Measurements from ENCODE around the gene LYZL1.

LYZL1 gene

GRCh38 chr10:29273478-29273877 lies 15.4 kb upstream of the LYZL1 start (continued):
- no peak for TF ChIP-seq ESRRG (CRISPR knock-in tag; IDR thresholded peaks at IDR 0.05)
- no peak for TF ChIP-seq BACH2 (CRISPR knock-in tag; IDR thresholded peaks at IDR 0.05; ENCODE audit: borderline replicate concordance)
- TF ChIP-seq ARNTL (CRISPR knock-in tag; IDR thresholded peaks at IDR 0.05; ENCODE audit: borderline replicate concordance, low read depth): no peak
- TF ChIP-seq ZNF565 (CRISPR knock-in tag; conservative IDR thresholded peaks at IDR 0.05; ENCODE audit: low read depth): no peak
- TF ChIP-seq SNAI2 (CRISPR knock-in tag; IDR thresholded peaks at IDR 0.05): no peak

GRCh38 chr10:29276251-29276850 lies 12.5 kb upstream of the LYZL1 start:
- TF ChIP-seq POU6F1 (CRISPR knock-in tag; IDR thresholded peaks at IDR 0.05; ENCODE audit: borderline replicate concordance, low read depth): no peak
- TF ChIP-seq CREB5 (CRISPR knock-in tag; IDR thresholded peaks at IDR 0.05; ENCODE audit: low read depth): no peak
- no peak for TF ChIP-seq CSDC2 (CRISPR knock-in tag; IDR thresholded peaks at IDR 0.05)
- TF ChIP-seq ZNF70 (CRISPR knock-in tag; IDR thresholded peaks at IDR 0.05): no peak
- TF ChIP-seq ISL1 (CRISPR knock-in tag; IDR thresholded peaks at IDR 0.05): no peak
- TF ChIP-seq SNAI2 (CRISPR knock-in tag; IDR thresholded peaks at IDR 0.05): no peak
- no peak for TF ChIP-seq ARNTL (CRISPR knock-in tag; IDR thresholded peaks at IDR 0.05; ENCODE audit: borderline replicate concordance, low read depth)
- no peak for TF ChIP-seq RARB (CRISPR knock-in tag; IDR thresholded peaks at IDR 0.05)
- TF ChIP-seq PATZ1 (CRISPR knock-in tag; IDR thresholded peaks at IDR 0.05; ENCODE audit: borderline replicate concordance): no peak
- no peak for TF ChIP-seq GLIS3 (CRISPR knock-in tag; IDR thresholded peaks at IDR 0.05)
- no peak for TF ChIP-seq PPARA (CRISPR knock-in tag; IDR thresholded peaks at IDR 0.05; ENCODE audit: borderline replicate concordance)
- TF ChIP-seq ZFP30 (CRISPR knock-in tag; IDR thresholded peaks at IDR 0.05): no peak
- TF ChIP-seq TOX (CRISPR knock-in tag; IDR thresholded peaks at IDR 0.05; ENCODE audit: borderline replicate concordance): no peak
- no peak for TF ChIP-seq ZFP3 (CRISPR knock-in tag; IDR thresholded peaks at IDR 0.05)
- no peak for TF ChIP-seq OSR1 (CRISPR knock-in tag; IDR thresholded peaks at IDR 0.05)
- no peak for TF ChIP-seq ESRRG (CRISPR knock-in tag; IDR thresholded peaks at IDR 0.05)
- no peak for TF ChIP-seq TSHZ2 (CRISPR knock-in tag; IDR thresholded peaks at IDR 0.05)
- TF ChIP-seq BACH2 (CRISPR knock-in tag; IDR thresholded peaks at IDR 0.05; ENCODE audit: borderline replicate concordance): no peak
- TF ChIP-seq ZNF565 (CRISPR knock-in tag; conservative IDR thresholded peaks at IDR 0.05; ENCODE audit: low read depth): no peak
- no peak for ATAC-seq

DNA sequence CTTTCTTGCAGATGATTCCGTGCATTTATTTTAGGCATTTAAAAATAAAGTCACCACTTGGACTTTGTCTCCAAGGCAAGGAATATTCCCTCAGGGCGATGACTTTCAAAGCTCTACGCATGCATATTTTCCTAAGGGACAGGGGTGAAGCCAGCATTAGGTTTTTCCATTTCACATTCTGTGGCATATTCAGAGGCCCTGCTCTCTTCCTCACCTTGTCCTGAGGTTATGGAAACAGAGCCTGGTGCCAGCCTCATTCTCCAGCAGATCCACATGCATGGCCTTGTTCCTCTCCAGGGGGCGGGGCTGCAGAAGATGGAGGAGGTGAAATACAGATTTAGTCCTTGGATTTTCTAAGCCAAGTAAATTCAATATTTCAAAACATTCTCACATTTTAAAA lies 11.6 kb upstream of the LYZL1 start:
- ATAC-seq: no peak
- TF ChIP-seq ZNF70 (CRISPR knock-in tag; IDR thresholded peaks at IDR 0.05) (no peak), PPARA (CRISPR knock-in tag; IDR thresholded peaks at IDR 0.05; ENCODE audit: borderline replicate concordance) (no peak), ZNF8 (CRISPR knock-in tag; IDR thresholded peaks at IDR 0.05) (no peak), PATZ1 (CRISPR knock-in tag; IDR thresholded peaks at IDR 0.05; ENCODE audit: borderline replicate concordance) (no peak), ISL1 (CRISPR knock-in tag; IDR thresholded peaks at IDR 0.05) (no peak), CREB5 (CRISPR knock-in tag; IDR thresholded peaks at IDR 0.05; ENCODE audit: low read depth) (no peak), ZFP30 (CRISPR knock-in tag; IDR thresholded peaks at IDR 0.05) (no peak), GLIS3 (CRISPR knock-in tag; IDR thresholded peaks at IDR 0.05) (no peak), RARB (CRISPR knock-in tag; IDR thresholded peaks at IDR 0.05) (no peak), CSDC2 (CRISPR knock-in tag; IDR thresholded peaks at IDR 0.05) (no peak), ESRRG (CRISPR knock-in tag; IDR thresholded peaks at IDR 0.05) (no peak), SNAI2 (CRISPR knock-in tag; IDR thresholded peaks at IDR 0.05) (no peak)
- TF ChIP-seq, protein P1, sequence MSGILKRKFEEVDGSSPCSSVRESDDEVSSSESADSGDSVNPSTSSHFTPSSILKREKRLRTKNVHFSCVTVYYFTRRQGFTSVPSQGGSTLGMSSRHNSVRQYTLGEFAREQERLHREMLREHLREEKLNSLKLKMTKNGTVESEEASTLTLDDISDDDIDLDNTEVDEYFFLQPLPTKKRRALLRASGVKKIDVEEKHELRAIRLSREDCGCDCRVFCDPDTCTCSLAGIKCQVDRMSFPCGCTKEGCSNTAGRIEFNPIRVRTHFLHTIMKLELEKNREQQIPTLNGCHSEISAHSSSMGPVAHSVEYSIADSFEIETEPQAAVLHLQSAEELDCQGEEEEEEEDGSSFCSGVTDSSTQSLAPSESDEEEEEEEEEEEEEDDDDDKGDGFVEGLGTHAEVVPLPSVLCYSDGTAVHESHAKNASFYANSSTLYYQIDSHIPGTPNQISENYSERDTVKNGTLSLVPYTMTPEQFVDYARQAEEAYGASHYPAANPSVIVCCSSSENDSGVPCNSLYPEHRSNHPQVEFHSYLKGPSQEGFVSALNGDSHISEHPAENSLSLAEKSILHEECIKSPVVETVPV (CRISPR knock-in tag; IDR thresholded peaks at IDR 0.05): no peak

Data from SK-N-SH treated with all-trans-retinoic acid at 6 μM for 48 hours (cell line).